D721Med (cell line): ENCODE results near the gene DNAJB12.

Source experiments
- DNase-seq: peaks from one replicate; pipeline ENCODE4 v3.0.0; 2011; ENCODE audit warnings: low spot score; ENCODE audit not compliant: insufficient read length
- FAIRE-seq: peaks from 2 replicates; lab custom pipeline; 2011; peaks lifted over from hg19 to GRCh38; lab: Jason Lieb, UNC
- TF ChIP-seq, protein P1 (sequence below): IDR thresholded peaks from 2 replicates; pipeline ENCODE4 v1.5.1; 2012; ENCODE audit warnings: mild to moderate bottlenecking, control low read depth; ENCODE audit not compliant: insufficient read depth; ENCODE audit errors: missing control alignments

DNAJB12 gene

GRCh38 chr10:72319416-72320254, 35.1 kb downstream of the DNAJB12 start:
- TF ChIP-seq, protein P1, sequence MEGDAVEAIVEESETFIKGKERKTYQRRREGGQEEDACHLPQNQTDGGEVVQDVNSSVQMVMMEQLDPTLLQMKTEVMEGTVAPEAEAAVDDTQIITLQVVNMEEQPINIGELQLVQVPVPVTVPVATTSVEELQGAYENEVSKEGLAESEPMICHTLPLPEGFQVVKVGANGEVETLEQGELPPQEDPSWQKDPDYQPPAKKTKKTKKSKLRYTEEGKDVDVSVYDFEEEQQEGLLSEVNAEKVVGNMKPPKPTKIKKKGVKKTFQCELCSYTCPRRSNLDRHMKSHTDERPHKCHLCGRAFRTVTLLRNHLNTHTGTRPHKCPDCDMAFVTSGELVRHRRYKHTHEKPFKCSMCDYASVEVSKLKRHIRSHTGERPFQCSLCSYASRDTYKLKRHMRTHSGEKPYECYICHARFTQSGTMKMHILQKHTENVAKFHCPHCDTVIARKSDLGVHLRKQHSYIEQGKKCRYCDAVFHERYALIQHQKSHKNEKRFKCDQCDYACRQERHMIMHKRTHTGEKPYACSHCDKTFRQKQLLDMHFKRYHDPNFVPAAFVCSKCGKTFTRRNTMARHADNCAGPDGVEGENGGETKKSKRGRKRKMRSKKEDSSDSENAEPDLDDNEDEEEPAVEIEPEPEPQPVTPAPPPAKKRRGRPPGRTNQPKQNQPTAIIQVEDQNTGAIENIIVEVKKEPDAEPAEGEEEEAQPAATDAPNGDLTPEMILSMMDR = no peak
- FAIRE-seq (no peak), DNase-seq (no peak)

GRCh38 chr10:72318418-72319262, 36.1 kb downstream of the DNAJB12 start:
- FAIRE-seq (no peak), DNase-seq (no peak)

GRCh38 chr10:72316748-72317435, 37.8 kb downstream of the DNAJB12 start:
- FAIRE-seq (no peak), DNase-seq (no peak)
- TF ChIP-seq, protein P1 = no peak

More at GRCh38 chr10:72318418-72319262, 36.1 kb downstream of the DNAJB12 start:
- TF ChIP-seq, protein P1 = no peak

DNA sequence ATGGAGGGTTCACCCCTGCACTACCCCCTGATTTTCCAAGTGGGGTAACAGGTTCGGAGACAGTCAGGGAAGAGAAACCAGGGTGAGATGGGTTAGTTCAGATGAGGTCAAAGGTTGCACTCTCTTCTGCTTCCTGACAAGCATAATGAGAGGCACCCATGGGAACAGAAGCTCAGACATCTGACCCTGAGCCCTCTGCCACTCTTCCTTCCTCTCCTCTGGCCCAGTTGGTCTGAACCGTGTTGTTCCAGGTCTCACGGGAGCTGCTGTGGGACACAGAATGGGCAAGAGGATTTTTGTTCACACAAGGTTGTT, 38.4 kb downstream of the DNAJB12 start:
- no peak for FAIRE-seq
- TF ChIP-seq, protein P1 = no peak
- no peak for DNase-seq

- DNase-seq (no peak), FAIRE-seq (no peak)
- TF ChIP-seq, protein P1 = no peak
These were observed 38.9 kb downstream of the DNAJB12 start for GRCh38 chr10:72315611-72316385.

- FAIRE-seq = no peak
- DNase-seq = no peak
- TF ChIP-seq, protein P1 = no peak
These were observed 39.7 kb downstream of the DNAJB12 start for GRCh38 chr10:72315054-72315453.
